ENCODE data around the gene ARFGAP2. TPM values are rescaled to one million over a fixed set of nuclear protein-coding genes. Genes with fewer than 3 reads are reported as not detected.

Gene ARFGAP2
- total and polyA plus RNA-seq, 4 donors = 38.4 to 94.1 (median 67.0) TPM

DNA sequence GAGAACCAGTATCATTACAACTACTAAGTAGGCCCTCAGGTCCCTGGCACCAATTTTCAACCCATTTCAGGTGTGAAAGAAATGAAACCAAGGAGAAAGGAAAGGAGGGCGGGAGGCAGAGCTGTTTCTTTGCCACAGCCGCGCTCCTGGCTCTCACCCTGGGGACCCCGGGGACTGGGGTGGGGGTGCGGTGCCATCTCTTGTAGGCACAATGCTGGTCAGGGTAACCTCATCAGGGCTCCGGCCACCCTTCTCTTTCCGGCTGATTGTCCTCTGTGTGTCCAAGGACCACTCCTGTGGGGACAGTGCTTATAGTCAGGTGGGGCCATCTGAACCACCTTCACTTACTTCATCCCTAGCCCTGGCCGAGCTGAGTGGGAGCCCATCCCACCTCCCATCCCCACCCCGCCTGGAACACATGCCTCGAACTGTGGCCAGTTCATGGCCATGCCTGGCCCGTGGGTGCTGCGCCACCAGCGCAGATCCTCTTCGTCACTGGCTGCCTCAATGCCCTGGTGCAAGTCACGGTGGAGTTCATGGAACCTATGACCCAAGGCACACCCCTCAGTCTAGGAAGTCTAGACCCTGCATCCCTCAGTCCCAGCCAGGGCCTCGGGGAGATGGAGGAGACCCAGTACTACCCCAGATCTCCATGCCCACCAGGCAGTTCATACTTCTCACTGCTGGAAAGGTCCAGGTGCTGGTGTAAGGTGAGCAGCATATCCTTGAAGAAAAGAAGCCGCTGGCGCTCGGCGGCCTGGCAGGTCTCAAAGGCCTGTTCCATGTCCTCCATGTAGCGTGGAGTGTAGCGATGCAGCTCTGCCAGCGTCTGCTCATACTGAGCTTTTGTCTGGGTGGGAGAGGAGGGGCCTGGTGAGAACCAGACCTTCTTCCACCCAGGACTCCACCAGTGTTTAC is 2.3 kb upstream of the ARFGAP2 start:
- Histone ChIP-seq H3K27ac (ENCODE audit: low read depth in 1 of 2, low read length in 2 of 2) (no peak overlapping the region), H3K4me3 (ENCODE audit: low read length in 2 of 2) (no peak overlapping the region), H3K9me3 (ENCODE audit: control insufficient read depth, low read length) (no peaks in the 10 kb centered on the region), H3K36me3 (ENCODE audit: control insufficient read depth in 1 of 2, insufficient read depth in 2 of 2, low read length in 1 of 2) (no peaks in the 10 kb centered on the region), H3K4me1 (ENCODE audit: control insufficient read depth in 1 of 2, insufficient read depth in 2 of 2, low read length in 2 of 2) (no peaks in the 10 kb centered on the region), H3K27me3 (ENCODE audit: control insufficient read depth in 1 of 2, insufficient read depth in 2 of 2, low read length in 1 of 2) (no peaks in the 10 kb centered on the region)
- WGBS, 2 donors = 89 to 92% methylated on average over 23 of the region's 23 CpGs
- intact Hi-C loops (cut with DNase I) = loop anchor here (5.0 to 10.0 kb wide), 5 partner anchors 38 to 178 kb away; partner anchors contain the start of genes MADD (in 1 of the 2) and NR1H3 (in 1 of the 2)
- no peak for ATAC-seq (ENCODE audit: low FRiP score)
- DNase-seq = peak in 1 of 2 donors; percentile 75

- WGBS, 2 donors = 80 to 87% methylated on average over 11 of the region's 11 CpGs
- H3K27me3 ChIP-seq (ENCODE audit: control insufficient read depth in 1 of 2, insufficient read depth in 2 of 2, low read length in 1 of 2) = no peaks in the 10 kb centered on the region
- no peaks in the 10 kb centered on the region for H3K4me1 ChIP-seq (ENCODE audit: control insufficient read depth in 1 of 2, insufficient read depth in 2 of 2, low read length in 2 of 2)
- no peak for DNase-seq
- intact Hi-C loops (cut with DNase I) = loop anchor here (5.0 to 10.0 kb wide), 5 partner anchors 39 to 179 kb away; partner anchors contain the start of genes MADD (in 1 of the 2) and NR1H3 (in 1 of the 2)
- peaks cover 0 to 3% of the 10 kb centered on the region in 2 donors for H3K36me3 ChIP-seq (ENCODE audit: control insufficient read depth in 1 of 2, insufficient read depth in 2 of 2, low read length in 1 of 2)
- H3K27ac ChIP-seq (ENCODE audit: low read depth in 1 of 2, low read length in 2 of 2) = peak overlapping the region in 1 of 2 donors; percentile 92
- no peaks in the 10 kb centered on the region for H3K9me3 ChIP-seq (ENCODE audit: control insufficient read depth, low read length)
- ATAC-seq (ENCODE audit: low FRiP score) = no peak
- no peak overlapping the region for H3K4me3 ChIP-seq (ENCODE audit: low read length in 2 of 2)
Measured at GRCh38 chr11:47178316-47178715, 1.6 kb upstream of the ARFGAP2 start.

- Histone ChIP-seq H3K9me3 (ENCODE audit: control insufficient read depth, low read length) (no peaks in the 10 kb centered on the region), H3K4me1 (ENCODE audit: control insufficient read depth in 1 of 2, insufficient read depth in 2 of 2, low read length in 2 of 2) (no peaks in the 10 kb centered on the region), H3K4me3 (ENCODE audit: low read length in 2 of 2) (no peak overlapping the region), H3K27ac (ENCODE audit: low read depth in 1 of 2, low read length in 2 of 2) (peak overlapping the region; percentile 15 to 92), H3K36me3 (ENCODE audit: control insufficient read depth in 1 of 2, insufficient read depth in 2 of 2, low read length in 1 of 2) (peaks cover 2 to 3% of the 10 kb centered on the region in 2 donors), H3K27me3 (ENCODE audit: control insufficient read depth in 1 of 2, insufficient read depth in 2 of 2, low read length in 1 of 2) (no peaks in the 10 kb centered on the region)
- WGBS, 2 donors = 26 to 28% methylated on average over 6 of the region's 6 CpGs
- intact Hi-C loops (cut with DNase I) = loop anchor here (2.0 to 10.0 kb wide), 7 partner anchors 37 to 179 kb away; partner anchors contain the start of genes DDB2 (in 1 of the 2), MADD (in 1 of the 2) and NR1H3 (in 1 of the 2)
- ATAC-seq (ENCODE audit: low FRiP score) = no peak
- peak in 1 of 2 donors; percentile 77 for DNase-seq
Measured at GRCh38 chr11:47177846-47178245, 1.2 kb upstream of the ARFGAP2 start.

DNA sequence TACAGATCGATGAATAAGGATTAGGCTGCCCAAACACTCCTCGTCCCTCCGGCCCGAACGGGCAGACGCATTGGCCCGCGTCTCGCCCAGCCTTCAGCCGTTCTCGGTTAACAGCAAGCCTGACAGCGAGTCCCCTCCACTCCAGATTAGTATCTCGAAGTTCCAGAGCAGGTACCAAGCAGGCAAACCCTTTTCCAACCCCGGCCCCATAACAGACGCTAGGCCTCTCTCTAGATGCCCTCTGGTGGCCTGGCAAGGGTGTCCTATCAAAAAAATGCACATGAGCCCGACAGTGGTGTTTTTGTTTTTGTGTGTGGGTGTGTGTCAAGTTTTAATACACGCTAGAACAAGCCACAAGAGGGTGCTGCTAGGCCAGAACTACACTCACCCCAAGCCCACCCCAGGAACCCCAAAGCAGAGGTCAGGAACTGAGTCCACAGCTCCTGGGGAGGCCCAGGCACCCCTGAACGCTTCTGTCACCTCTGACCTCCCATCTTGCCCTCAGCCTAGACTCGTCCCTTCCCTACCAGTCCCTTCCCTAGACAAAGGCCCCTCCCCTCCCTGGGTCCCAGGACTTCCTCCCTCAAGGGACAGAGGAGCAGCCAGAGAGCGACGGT is 658 bp upstream of the ARFGAP2 start:
- 1% methylated on average over 21 of the region's 21 CpGs for WGBS, 2 donors
- ATAC-seq (ENCODE audit: low FRiP score) (peak; percentile 79), DNase-seq (peak in 1 of 2 donors; percentile 74)
- peaks cover 3% of the 10 kb centered on the region in 2 donors for H3K36me3 ChIP-seq (ENCODE audit: control insufficient read depth in 1 of 2, insufficient read depth in 2 of 2, low read length in 1 of 2)
- intact Hi-C loops (cut with DNase I) = loop anchor here (2.0 to 10.0 kb wide), 7 partner anchors 37 to 180 kb away; partner anchors contain the start of genes DDB2 (in 1 of the 2), MADD (in 1 of the 2) and NR1H3 (in 1 of the 2)
- no peaks in the 10 kb centered on the region for H3K9me3 ChIP-seq (ENCODE audit: control insufficient read depth, low read length)
- H3K4me3 ChIP-seq (ENCODE audit: low read length in 2 of 2) = peak overlapping the region; percentile 37 to 50
- H3K27ac ChIP-seq (ENCODE audit: low read depth in 1 of 2, low read length in 2 of 2) = peak overlapping the region; percentile 38 to 92
- no peaks in the 10 kb centered on the region for H3K27me3 ChIP-seq (ENCODE audit: control insufficient read depth in 1 of 2, insufficient read depth in 2 of 2, low read length in 1 of 2)
- no peaks in the 10 kb centered on the region for H3K4me1 ChIP-seq (ENCODE audit: control insufficient read depth in 1 of 2, insufficient read depth in 2 of 2, low read length in 2 of 2)

DNA sequence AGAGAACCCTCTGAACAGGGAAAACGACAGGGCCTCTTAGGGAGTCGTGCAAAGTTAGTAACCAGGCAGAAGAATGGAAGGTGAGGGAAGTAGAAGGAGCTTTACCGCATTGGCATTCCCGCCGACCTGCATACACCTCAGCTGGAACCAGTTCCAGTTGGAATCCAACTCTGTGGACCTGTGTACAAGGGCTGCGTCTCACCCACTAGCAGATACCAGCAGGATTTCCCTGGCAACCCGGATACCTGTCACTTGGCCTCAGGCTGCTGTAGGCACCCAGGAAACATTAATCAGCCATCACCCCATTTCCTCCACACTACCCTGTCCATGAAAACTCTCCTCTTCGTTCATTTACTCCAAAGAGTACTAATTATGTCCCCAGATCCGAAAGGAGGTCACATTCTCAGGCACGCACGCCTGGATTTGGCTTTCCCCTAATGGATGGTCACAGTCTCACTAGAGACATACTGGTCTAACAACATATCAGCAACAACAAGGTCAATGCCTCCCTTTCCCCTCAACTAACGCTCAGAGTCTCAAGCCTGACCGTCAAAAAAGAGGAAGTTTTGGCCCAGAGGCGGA is 842 bp downstream of the ARFGAP2 start:
- Histone ChIP-seq H3K36me3 (ENCODE audit: control insufficient read depth in 1 of 2, insufficient read depth in 2 of 2, low read length in 1 of 2) (peaks cover 3 to 4% of the 10 kb centered on the region in 2 donors), H3K27ac (ENCODE audit: low read depth in 1 of 2, low read length in 2 of 2) (peak overlapping the region in 1 of 2 donors; percentile 88), H3K9me3 (ENCODE audit: control insufficient read depth, low read length) (no peaks in the 10 kb centered on the region), H3K4me3 (ENCODE audit: low read length in 2 of 2) (peak overlapping the region; percentile 77 to 78), H3K27me3 (ENCODE audit: control insufficient read depth in 1 of 2, insufficient read depth in 2 of 2, low read length in 1 of 2) (no peaks in the 10 kb centered on the region), H3K4me1 (ENCODE audit: control insufficient read depth in 1 of 2, insufficient read depth in 2 of 2, low read length in 2 of 2) (no peaks in the 10 kb centered on the region)
- ATAC-seq (ENCODE audit: low FRiP score) (no peak), DNase-seq (no peak)
- intact Hi-C loops (cut with DNase I) = loop anchor here (2.0 to 10.0 kb wide), 7 partner anchors 39 to 181 kb away; partner anchors contain the start of genes DDB2 (in 1 of the 2), MADD (in 1 of the 2) and NR1H3 (in 1 of the 2)
- WGBS, 2 donors = 34% methylated on average over 13 to 14 of the region's 14 CpGs

DNA sequence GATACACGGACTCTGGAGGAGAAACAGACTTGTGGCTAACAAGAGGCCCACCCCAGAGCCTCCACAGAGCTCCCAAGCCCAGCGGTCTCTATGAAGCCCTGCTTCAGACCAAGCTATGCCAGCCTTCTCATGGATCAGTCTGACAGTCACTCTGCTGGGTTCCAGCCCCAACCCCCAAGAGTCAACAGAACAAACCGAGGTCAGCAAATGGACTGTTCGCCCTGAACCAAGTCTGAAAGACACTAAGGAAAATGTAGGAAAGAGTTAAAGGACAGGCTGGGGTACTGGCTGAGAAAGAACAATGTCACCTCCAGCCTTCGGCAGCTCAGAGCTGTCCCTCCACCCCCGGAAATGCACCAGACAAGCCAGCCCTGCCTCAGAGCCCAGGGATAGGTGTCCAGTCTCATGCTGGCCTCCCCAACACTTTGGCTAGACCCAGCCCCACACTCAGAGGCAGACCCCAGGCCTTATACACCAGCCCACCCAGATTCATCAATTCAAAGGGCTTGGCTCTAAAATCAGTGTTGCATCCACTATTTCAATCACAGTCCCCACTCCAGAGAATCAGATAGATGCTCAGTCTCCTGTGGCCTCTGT is 3.8 kb downstream of the ARFGAP2 start:
- Histone ChIP-seq H3K27ac (ENCODE audit: low read depth in 1 of 2, low read length in 2 of 2) (no peak overlapping the region), H3K36me3 (ENCODE audit: control insufficient read depth in 1 of 2, insufficient read depth in 2 of 2, low read length in 1 of 2) (peaks cover 3 to 6% of the 10 kb centered on the region in 2 donors), H3K9me3 (ENCODE audit: control insufficient read depth, low read length) (no peaks in the 10 kb centered on the region), H3K4me3 (ENCODE audit: low read length in 2 of 2) (no peak overlapping the region), H3K27me3 (ENCODE audit: control insufficient read depth in 1 of 2, insufficient read depth in 2 of 2, low read length in 1 of 2) (no peaks in the 10 kb centered on the region), H3K4me1 (ENCODE audit: control insufficient read depth in 1 of 2, insufficient read depth in 2 of 2, low read length in 2 of 2) (no peaks in the 10 kb centered on the region)
- intact Hi-C loops (cut with DNase I) = loop anchor here in 1 of 2 donors (10.0 kb wide), 1 partner anchor 82 kb away; the partner anchor contains the start of gene NR1H3
- 66 to 70% methylated on average over 6 of the region's 6 CpGs for WGBS, 2 donors
- ATAC-seq (ENCODE audit: low FRiP score) (no peak), DNase-seq (no peak)

DNA sequence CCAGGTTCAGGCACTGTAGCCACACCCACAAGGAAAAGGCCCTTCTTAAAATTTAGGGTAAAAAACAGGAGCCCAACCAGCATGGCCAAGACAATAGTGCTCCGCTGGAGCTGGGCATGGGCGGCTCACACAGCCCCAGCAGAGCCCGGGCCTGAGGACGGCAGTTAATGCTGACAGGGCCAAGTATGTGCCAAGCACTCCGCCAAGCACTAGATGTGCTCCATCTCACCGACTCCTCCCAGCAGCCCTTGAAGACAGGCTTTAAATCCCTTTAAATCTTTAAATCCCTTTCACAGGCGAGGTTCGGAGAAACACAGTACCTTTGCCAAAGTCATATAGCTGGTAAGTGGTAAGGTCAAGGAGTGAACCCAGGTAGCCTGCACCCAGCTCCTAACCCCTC is 4.8 kb downstream of the ARFGAP2 start:
- ATAC-seq (ENCODE audit: low FRiP score) (no peak), DNase-seq (no peak)
- Histone ChIP-seq H3K36me3 (ENCODE audit: control insufficient read depth in 1 of 2, insufficient read depth in 2 of 2, low read length in 1 of 2) (peaks cover 3 to 8% of the 10 kb centered on the region in 2 donors), H3K27me3 (ENCODE audit: control insufficient read depth in 1 of 2, insufficient read depth in 2 of 2, low read length in 1 of 2) (no peaks in the 10 kb centered on the region), H3K9me3 (ENCODE audit: control insufficient read depth, low read length) (no peaks in the 10 kb centered on the region), H3K4me1 (ENCODE audit: control insufficient read depth in 1 of 2, insufficient read depth in 2 of 2, low read length in 2 of 2) (no peaks in the 10 kb centered on the region), H3K4me3 (ENCODE audit: low read length in 2 of 2) (no peak overlapping the region), H3K27ac (ENCODE audit: low read depth in 1 of 2, low read length in 2 of 2) (no peak overlapping the region)
- intact Hi-C loops (cut with DNase I) = loop anchor here in 1 of 2 donors (10.0 kb wide), 1 partner anchor 83 kb away; the partner anchor contains the start of gene NR1H3
- 41 to 54% methylated on average over 8 of the region's 8 CpGs for WGBS, 2 donors

Measured in aorta (tissue), 5 donors.